ENCODE measurements around the gene FLAD1. TPM values are rescaled to one million over a fixed set of nuclear protein-coding genes. Genes with fewer than 3 reads are reported as not detected.

Gene FLAD1
- total and polyA plus RNA-seq, 4 donors = 10.9 to 37.0 (median 30.6) TPM

DNA sequence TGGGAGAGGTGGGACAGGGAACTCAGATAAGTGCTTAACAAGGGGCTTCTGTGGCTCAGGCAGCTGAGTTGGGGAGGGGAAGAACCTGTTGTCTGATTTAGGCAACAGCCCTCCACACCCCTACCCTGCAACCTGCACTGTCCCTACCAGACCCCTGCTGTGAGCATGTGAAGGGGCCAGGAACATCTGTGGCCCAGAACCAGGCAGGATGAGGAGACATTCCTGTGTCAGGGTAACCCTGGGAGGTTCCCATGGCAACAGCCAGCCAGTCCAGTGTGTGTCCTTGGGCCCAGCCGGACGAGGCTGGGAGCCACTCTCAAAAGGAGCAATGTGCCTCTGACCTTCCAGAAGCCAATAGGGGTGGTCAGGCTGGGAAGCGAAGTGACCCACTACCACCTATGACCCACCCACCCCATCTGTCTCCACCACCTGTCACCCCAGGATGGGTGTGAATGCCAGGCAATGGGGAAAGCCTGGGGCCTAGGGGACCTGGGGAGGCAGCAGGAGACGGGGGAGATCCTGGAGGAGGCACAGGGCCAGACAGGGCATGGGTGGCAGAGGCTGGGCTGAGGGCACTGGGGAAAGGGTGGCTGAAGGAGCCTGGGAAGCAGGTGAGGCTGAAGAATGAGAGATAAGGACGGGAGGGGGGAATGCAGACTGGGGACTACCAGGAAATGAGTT is 41.7 kb upstream of the FLAD1 start:
- Histone ChIP-seq H3K9ac (ENCODE audit: insufficient read depth in 1 of 2, low read length in 2 of 2) (no peak overlapping the region), H3K36me3 (ENCODE audit: control insufficient read depth in 4 of 4, insufficient read depth in 4 of 4, low read length in 4 of 4) (peaks cover 0 to 14% (median 5%) of the 10 kb centered on the region in 4 donors), H3K27ac (ENCODE audit: low read depth in 1 of 2, low read length in 1 of 2) (peak overlapping the region in 1 of 2 donors; percentile 34), H3K4me3 (no peak overlapping the region), H3K27me3 (ENCODE audit: control insufficient read depth in 3 of 3, insufficient read depth in 3 of 3, low read length in 2 of 3) (no peaks in the 10 kb centered on the region), H3K4me1 (ENCODE audit: control insufficient read depth in 5 of 5, insufficient read depth in 5 of 5, low read length in 5 of 5) (peaks cover 0 to 33% (median 11%) of the 10 kb centered on the region in 5 donors), H3K9me3 (ENCODE audit: control insufficient read depth in 4 of 4, insufficient read depth in 3 of 4, low read length in 3 of 4) (no peaks in the 10 kb centered on the region)
- no peak for TF ChIP-seq CTCF (IDR thresholded peaks at IDR 0.05; ENCODE audit: control extremely low read depth, extremely low read depth)
- ATAC-seq (ENCODE audit: insufficient read depth, low FRiP score) (no peak), DNase-seq (peak; percentile 27 to 40 (median 29))
- WGBS, 2 donors = 64 to 75% methylated on average over 5 of the region's 5 CpGs

DNA sequence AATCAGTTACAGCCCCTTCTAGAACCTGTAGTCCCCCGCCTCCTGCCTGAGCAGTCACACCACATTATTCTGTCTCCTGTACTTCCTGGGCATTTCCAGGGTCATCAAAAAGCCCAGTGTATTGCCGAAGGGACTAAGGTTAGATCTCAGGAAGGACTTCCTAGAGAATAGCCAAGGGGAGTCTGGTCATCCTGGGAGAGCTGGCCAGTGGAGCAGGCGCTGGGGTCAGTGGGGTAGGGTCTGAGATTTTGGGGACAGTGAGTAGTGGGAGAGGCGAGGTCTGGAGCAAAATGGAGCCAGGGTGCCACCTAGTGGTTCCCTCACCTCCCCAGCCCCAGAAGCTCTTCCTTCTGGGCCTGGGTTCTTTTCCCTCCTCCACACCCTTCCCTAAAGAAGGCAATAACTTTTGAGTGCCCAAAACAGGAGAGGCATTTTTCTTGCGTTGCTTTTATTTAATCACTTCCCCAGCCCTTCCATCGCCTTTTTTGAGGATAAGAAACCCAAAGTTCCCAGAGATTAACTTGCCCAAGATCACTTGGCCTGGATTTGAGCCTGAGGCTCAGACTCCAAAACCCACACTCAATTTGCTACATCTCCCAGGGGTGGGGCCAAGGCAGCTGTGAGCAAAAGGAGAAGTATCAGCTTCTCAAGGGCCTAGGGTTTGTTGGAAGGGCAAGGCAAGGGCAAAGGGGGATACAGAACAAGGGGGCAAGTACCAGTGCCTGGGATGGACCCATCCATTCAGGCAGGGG is 39.3 kb upstream of the FLAD1 start:
- no peaks in the 10 kb centered on the region for H3K27me3 ChIP-seq (ENCODE audit: control insufficient read depth in 3 of 3, insufficient read depth in 3 of 3, low read length in 2 of 3)
- peak overlapping the region in 1 of 2 donors; percentile 34 for H3K9ac ChIP-seq (ENCODE audit: insufficient read depth in 1 of 2, low read length in 2 of 2)
- no peak for ATAC-seq (ENCODE audit: insufficient read depth, low FRiP score)
- peak; percentile 40 to 63 (median 62) for DNase-seq
- TF ChIP-seq CTCF (IDR thresholded peaks at IDR 0.05; ENCODE audit: control extremely low read depth, extremely low read depth) = peak; percentile 49
- WGBS, 2 donors = 31 to 40% methylated on average over 6 of the region's 6 CpGs
- no peak overlapping the region for H3K4me3 ChIP-seq
- H3K36me3 ChIP-seq (ENCODE audit: control insufficient read depth in 4 of 4, insufficient read depth in 4 of 4, low read length in 4 of 4) = peaks cover 0 to 30% (median 11%) of the 10 kb centered on the region in 4 donors
- peaks cover 0 to 29% (median 7%) of the 10 kb centered on the region in 5 donors for H3K4me1 ChIP-seq (ENCODE audit: control insufficient read depth in 5 of 5, insufficient read depth in 5 of 5, low read length in 5 of 5)
- no peaks in the 10 kb centered on the region for H3K9me3 ChIP-seq (ENCODE audit: control insufficient read depth in 4 of 4, insufficient read depth in 3 of 4, low read length in 3 of 4)
- peak overlapping the region in 1 of 2 donors; percentile 62 for H3K27ac ChIP-seq (ENCODE audit: low read depth in 1 of 2, low read length in 1 of 2)

GRCh38 chr1:154944401-154945159 is 38.6 kb upstream of the FLAD1 start:
- 47 to 65% methylated on average over 9 of the region's 9 CpGs for WGBS, 2 donors
- Histone ChIP-seq H3K9me3 (ENCODE audit: control insufficient read depth in 4 of 4, insufficient read depth in 3 of 4, low read length in 3 of 4) (no peaks in the 10 kb centered on the region), H3K9ac (ENCODE audit: insufficient read depth in 1 of 2, low read length in 2 of 2) (peak overlapping the region in 1 of 2 donors; percentile 34), H3K27me3 (ENCODE audit: control insufficient read depth in 3 of 3, insufficient read depth in 3 of 3, low read length in 2 of 3) (no peaks in the 10 kb centered on the region), H3K4me1 (ENCODE audit: control insufficient read depth in 5 of 5, insufficient read depth in 5 of 5, low read length in 5 of 5) (peaks cover 0 to 29% (median 7%) of the 10 kb centered on the region in 5 donors), H3K4me3 (no peak overlapping the region), H3K27ac (ENCODE audit: low read depth in 1 of 2, low read length in 1 of 2) (peak overlapping the region in 1 of 2 donors; percentile 62), H3K36me3 (ENCODE audit: control insufficient read depth in 4 of 4, insufficient read depth in 4 of 4, low read length in 4 of 4) (peaks cover 0 to 30% (median 11%) of the 10 kb centered on the region in 4 donors)
- ATAC-seq (ENCODE audit: insufficient read depth, low FRiP score) (no peak), DNase-seq (peak; percentile 38 to 66 (median 51))
- TF ChIP-seq CTCF (IDR thresholded peaks at IDR 0.05; ENCODE audit: control extremely low read depth, extremely low read depth) = no peak
